Measurements from ENCODE around the gene NTM.
"Not testable (repeated sequence)": the region's sequence is repeated elsewhere in the genome, so short reads cannot be mapped to it uniquely, and the experiment has no call there.

NTM gene

DNA sequence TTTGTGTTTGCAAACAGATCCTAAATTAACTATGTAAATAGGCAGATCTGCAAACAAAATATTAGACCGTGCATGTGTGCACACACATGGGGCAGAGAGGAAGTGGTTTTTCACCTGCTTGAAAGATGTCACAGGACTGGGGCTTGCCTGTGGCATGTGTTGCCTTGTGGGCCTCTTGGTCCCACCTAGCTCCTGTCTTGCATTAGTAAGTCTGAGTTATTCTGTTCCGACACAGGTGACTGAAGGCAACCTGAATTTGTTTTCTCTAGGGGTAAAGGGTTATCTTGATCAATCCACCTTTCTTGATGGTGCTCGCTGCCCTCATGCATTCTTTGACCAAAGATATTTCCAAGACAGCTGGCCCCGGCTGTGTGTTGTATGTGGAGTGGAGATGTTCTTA is 667.5 kb downstream of the NTM start:
- DNase-seq = no peak

DNA sequence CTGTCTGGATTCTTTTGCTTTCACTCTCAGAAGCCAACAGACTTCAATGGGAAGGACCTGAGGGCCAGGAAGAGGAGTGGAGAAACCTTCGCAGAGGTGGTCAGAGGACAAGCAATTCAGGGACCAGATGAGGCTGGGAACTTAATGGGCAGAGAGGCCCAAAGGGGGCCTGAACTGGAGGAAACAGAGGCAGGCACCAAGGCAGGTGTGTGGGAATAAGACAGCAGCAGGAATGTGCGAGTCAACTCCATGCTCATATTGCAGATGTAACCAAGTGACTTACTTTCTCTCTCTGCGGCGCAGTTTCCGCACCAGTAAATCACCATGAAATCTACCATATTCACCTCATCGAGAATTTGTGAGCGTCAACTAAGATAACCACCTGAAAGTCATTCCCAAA is 669.1 kb downstream of the NTM start:
- DNase-seq = no peak

DNA sequence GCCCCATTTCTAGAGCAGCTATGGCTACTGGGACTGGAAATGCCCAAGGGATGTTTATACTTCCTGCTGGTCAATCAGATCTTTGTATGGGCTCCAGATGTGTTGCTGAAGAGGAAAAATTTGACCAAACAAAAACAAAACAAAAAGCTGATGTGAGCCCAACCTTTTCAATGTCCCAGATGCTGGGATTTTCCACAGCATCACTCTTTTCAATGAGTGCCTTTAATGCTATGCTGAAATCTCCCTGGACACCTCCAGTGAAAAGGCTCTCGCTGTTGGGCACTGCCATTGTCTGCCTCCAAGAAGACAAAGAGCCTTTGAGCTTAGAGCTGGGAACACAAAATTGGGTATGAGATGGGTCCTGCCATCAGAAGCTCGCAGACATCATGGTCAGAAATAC is 671.9 kb downstream of the NTM start:
- DNase-seq = no peak

DNA sequence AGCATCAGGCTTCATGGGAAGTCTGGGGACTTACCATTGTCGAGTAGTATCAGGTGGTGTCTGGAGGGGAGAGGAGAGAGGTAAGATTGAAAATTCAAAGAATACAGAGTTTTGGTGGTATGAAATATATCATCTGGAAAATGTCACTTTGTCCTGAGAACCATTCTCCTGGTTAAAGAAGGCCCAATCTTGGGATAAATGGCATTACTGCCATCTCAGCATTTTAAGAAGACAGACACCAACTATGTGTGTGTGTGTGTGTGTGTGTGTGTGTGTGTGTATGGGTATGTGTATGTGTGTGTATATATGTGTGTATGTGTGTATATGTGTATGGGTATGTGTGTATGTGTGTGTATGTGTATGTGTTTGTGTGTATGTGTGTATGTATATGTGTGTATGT is 673.3 kb downstream of the NTM start:
- no peak for DNase-seq

DNA sequence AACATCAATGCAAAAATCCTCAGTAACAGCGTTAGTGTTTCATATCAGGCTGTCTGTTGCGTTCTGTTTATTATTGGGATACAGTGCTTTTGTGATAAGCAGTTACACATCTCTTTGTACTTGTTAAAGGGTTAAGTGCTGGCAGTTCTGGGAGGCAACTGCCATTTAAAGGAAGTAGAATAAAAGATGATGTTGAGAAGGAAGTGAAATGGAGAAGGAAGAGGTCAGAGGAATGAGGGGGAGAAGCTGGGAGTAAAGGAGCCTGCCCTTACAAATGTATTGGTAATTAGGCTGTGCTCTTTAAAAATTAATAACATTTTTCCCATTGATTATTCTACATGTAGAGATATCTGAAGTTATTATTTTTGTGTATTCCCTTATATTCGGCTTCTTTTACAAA is 674.7 kb downstream of the NTM start:
- DNase-seq = no peak

DNA sequence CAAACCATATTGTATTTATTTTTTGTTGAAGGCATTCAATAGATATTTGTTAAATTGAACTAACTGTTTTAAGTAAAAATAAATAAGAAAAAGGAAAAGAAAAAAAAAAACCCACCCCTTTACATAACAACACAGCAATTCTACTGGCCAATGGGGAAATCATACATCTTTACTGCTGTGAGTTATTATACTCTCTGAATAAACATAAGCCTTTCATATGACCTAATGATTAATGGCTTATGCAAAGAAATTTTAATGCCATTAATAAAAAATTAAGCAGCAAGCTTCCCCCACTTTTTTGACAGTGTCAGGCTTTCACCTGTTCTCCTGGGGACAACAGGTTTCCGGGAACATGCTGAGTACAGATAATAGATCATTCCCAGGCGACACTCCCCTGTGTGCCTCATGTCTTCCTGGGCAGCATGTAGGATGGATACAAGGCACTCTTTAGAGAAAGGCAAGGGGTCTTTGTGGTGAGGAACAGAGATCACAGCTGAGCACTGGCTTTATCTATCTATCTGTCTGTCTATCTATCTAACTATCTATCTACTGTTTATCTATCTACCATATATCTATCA is 676.0 kb downstream of the NTM start:
- DNase-seq = no peak

DNA sequence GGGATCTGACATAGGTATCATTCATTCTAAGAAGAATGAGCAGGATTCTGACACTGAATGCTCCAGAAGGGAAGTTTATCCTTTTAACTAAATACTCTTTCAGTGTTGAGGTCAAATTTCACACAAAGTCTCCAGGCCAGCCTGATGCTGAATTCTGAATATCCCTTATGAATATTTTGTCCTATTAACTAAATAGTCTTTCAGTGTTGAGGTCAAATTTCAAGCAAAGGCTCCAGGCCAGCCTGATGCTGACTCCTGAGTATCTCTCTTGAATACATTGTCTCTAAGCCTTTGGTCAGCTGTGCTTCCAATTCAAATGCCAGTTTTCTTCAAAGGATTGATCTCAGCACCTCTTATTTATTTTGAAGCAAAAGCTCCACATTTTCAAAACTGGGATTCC is 676.8 kb downstream of the NTM start:
- DNase-seq = no peak

DNA sequence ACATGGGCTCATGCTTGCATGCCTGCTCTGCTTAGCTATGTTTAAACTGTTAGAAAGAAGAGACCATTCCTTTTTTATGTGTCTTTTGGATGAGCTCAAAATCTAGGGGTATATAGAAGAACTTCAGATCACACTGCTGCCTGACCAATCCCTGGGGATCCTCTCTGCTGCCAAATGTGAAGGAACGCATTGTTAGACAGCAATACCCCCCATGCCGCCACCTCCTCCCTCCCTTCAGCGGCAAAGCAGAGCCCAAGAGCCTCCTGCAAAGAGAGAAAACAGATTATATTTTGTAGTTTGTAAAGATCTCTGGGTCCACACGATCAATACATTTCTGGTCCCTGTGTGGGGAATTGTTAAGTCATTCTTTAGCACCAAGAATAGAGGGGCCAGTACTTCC is 677.6 kb downstream of the NTM start:
- no peak for DNase-seq

DNA sequence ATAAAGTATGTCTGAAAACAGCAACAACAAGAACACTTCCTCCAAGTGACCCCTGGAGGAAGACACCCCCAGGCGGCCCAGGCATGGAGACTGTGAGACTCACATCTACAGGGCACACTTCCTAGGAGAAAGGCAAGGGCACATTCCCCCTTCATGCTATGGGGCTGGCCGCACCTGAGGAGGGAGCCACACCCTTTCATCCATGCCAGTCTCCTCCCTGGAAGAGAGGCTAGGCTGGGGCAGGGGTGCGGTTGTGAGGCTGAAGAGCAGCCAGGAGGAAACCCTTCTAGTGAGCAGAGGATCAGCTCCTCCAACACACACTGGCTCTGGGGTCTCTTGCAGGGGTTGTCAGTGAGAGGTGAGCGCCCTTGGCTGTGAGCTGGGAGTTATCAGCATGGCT is 678.8 kb downstream of the NTM start:
- no peak for DNase-seq

DNA sequence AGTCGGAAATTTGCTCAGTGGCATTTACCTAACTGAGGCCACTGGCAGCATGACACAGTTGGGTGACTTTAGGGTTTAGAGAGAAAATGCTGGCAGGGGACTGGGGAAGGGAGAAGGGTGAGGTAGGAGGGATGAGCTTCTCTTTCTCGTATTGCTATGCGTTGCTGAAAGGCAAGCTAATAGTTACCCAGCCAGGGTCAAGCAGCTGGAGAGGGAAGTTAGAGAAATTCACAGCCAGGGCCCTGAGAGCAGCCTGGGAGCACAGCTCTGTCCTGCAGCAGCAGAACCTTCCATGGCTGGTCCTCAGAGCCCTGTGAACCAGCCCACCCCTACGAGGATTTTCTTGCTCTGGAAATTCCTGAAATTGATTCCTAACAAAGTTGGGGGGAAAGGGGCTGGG is 679.6 kb downstream of the NTM start:
- DNase-seq = no peak

DNA sequence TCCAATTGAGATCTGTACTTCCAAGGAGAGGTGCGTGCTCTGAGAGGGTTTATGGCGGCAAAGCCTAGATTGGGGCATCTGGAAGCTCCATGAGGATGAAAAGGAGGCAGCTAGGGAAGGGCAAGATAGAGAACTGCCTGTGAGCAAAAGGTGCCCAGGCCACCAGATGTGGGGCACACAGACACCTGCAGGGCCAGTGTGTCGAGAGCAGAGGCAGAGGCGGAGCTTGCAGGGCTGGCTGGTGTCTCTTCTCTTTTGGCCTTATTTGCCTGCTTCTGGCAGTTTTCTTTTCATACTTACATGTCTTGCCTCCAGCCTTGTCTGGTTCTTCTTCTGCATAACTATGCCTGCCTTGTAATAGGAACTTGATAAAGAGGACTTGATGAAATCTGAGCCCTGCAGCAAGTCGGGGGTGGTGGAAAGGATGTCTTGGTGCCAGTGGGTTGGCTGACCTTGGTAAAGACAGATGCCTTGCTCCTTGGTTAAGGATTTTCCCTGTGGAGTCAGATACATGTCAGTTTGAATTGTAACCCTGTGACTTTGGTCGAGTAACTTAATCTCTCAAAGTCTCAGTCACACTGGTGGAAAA is 680.3 kb downstream of the NTM start:
- no peak for DNase-seq

DNA sequence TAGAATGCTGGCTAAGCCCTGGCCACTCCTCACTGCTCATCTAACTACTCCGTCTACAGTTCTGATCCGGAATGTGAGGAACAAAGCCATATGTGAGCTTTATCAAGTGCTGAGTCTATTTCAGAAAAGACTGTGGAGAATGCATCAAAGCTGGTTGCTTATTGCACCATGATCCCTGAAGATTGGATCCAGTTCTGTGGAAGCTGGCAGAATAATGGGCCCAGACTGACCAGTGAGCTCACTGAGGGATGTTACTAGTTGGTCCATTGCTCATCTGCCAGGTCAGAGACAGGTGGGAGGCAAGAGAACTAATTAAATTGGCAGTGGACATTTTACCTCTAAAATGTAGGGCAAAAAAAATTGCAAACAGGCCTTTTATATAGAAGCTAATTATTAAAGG is 681.3 kb downstream of the NTM start:
- peak; percentile 86 to 90 for DNase-seq

DNA sequence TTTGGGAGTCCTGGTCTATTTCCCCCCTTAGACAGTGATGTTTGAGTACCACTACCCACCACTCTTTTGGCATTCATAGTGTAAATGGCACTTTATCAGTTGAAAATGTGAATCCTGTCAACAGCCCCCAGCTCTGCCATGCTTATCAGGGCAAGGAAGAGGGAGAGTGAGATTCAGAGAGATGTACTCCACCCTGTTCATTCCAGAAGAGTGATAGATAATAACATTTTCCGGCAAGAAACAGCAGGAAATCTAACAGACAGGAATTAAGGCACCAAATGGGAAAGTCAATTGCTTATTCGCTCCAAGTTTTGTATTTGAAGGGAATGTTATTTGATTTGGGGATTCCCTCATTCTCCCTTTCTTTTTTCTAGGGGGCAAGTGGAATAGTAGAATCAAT is 681.9 kb downstream of the NTM start:
- DNase-seq = no peak

DNA sequence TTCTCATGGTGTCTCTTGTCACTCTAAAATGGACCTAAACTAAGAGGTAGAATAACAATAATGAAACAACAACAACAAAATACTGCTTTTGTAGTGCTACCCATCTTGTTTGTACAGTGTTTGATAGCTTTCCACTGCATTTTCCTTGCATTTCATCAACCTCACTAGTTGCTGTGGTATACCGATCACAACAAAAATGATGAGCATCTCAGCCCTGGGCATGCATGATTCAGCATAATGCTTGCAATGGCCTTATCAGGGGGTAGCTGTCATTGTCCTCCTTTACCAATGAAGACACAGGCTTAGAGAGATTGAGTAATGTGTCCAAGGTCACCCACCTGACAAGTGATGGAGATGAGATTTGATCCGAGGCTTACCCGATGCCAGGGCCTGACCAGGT is 682.5 kb downstream of the NTM start:
- no peak for DNase-seq

DNA sequence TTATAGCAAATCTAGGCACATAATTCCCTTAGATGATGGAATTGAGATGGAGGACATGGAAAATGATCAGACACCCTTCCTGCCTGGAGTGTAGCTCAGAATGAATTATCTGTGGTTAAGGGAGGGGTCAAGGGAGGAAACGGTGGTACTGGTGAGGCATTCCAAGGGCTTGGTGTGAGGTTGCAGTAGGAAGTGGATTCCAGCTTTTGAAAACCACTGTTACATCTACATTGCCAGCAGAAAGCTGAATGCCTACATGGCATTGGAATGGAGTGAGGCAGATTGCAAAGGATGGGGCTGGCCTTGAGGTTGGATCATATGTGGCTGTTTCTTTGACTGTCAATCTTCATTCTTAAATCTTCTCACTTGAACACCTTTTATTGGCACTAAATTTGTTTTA is 684.4 kb downstream of the NTM start:
- DNase-seq = no peak

DNA sequence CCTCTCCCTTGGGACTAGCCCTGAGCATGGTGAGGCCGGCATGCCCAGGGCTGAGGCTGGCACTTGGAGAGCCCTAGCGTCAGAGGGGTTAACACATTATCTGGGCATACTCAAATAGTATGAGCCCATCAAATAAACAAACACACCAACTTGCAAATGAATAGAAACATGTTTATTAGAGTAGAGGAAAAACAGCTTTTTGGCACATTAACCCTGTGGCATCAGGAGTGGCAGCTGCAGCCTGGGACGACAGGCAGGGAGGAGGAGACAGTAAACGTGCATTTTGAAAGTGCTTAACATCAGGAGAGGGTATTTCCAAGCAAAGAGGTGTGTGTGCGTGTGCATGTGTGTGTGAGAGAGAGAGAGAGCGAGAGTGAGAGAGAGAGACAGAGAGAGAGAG is 684.9 kb downstream of the NTM start:
- DNase-seq = peak in 1 of 2 experiments; percentile 60

DNA sequence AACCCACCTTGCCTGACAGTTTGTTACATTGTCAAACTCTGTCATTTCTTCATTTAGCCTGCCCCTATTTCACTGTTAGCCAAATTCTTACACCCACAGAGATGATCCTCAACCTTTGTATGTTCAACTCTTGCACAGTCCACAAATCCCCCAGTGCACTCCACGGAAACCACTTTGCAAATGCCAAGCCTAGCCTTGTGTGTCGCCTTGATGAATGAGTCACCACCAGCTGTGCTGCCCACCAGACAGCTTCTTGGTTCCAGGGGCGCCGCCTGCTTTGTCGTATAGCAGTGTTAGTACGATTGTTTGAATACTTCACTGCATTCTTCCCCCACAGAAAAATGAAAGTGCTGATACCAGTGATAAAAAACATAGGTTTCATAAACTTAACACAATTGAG is 686.3 kb downstream of the NTM start:
- DNase-seq = no peak

DNA sequence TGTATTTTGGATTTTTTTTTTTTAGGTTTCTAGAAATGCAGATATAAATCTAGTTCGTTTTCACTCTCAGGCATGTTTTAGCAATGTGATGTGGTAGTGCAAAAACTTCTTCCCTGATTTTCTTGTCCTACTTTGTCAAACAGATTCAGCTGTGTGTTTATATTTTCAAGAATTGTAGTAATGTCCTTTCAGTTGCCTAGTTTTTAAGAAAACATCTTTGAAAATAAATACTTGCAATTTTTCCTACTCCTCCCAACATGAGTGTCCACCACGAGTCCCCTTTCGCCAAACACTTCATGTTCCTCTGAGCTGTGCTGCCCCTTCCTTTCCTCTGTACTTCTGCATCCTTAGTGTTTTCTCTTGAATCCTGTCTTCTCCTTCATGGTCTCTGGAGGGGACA is 686.9 kb downstream of the NTM start:
- no peak for DNase-seq

DNA sequence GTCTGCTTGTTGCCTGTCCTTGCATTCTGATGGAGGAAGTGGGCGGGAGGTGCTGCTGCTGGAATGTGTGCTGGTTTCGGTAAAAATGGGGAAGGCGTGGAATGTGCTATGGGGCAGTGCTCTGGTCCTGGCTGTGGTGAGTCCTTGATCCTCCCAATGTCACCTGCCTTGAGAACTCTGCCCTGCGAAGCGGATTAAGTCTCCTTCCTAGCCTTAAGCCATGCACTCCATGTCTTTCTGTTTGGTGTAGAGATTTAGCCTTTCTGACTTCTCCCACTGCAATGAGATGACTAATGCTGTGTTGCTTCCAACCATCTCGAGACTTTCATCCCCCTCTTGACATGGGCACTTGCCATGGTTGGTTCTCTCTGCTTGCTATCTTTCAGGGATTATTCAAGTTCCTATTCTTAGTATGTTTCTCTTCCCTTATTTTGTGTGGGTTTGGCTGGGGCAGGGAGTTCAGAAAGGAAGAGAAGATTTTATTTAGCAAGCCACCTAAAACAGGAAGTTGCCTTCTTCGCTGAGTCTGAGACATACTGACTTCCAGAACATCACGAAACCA is 687.9 kb downstream of the NTM start:
- no peak for DNase-seq

DNA sequence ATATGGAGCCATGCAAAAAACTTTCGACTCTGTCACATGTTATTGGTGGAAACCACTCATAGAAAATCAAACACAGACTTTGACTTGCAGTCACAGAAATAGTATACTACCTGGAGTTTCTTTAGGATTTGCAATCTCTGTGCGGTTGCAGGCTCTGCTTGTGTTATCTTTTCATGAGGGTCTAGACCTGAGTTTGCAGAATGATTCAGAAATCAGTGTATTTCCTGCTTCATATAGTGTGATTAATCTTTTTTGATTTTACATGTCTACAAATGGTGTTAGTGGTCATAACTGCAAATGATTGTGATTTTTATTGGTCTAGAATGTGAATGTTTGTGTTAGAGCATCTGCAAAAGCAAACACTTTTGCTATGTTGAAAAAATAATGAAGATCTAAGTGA is 690.2 kb downstream of the NTM start:
- DNase-seq = no peak

DNA sequence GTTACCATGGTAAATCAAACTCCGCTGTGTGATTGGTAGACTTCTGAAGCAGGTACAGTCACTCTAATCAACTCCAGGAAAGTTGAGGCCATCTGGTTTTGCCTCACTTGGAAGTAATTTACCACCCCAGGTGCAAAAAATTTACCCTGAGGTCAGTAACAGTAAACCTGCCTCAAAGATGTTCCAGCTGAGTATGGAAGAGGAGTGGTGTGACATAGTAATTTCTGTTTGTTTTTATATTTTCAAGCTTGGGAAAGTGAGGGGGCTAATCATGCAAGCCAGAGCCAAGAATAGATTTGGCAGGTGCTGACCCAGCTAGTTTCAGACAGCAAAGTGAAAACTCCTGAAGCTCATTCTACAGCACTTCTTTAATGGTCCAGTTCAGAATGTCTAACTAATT is 691.6 kb downstream of the NTM start:
- no peak for DNase-seq

DNA sequence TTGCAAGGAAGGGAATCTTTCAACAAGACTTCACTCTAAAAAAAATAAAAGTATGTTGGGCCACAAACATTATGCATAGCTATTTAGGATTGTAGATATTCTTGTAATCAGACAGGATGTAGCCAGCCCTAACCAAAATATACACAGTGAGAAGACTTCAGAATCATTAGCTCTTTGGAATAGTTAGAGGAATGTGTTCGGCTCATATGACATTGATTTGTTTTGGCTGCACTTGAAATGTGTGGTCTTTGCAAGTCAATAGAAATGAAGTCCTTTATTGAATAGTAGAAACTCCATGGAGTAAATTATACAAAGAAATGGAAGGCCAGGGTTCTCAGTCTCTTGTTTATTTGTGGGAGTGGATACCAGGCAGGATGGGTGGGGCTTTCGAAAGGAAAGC is 692.1 kb downstream of the NTM start:
- DNase-seq = no peak

DNA sequence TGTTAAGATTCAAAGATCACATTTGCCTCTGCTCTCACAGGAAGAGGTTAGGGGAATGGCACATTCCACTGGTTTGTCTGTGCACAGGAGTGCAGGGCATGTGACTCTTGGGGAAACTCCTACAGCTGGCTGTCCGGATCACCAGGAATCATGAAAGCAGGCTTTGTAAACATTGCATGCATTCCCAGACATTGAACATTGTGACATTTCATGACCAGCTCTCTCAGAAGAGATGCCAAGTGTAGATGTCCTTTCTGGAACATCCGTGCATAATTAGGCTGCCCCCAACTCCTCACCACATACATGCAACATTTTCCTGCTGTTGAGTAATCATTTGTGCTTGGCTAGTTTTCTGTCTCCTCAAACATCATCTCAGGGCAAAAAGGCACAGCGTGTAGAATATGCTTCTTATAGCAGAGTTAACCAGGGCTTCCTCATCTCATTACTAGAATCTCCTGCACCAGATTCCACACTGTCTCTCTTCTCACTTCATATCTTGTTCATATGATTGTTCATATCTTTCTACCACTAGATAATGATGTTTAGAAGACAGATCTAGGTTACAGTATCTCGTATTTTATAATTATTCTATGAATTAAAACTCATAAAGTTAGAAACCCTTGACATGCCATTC is 694.7 kb downstream of the NTM start:
- DNase-seq = no peak

DNA sequence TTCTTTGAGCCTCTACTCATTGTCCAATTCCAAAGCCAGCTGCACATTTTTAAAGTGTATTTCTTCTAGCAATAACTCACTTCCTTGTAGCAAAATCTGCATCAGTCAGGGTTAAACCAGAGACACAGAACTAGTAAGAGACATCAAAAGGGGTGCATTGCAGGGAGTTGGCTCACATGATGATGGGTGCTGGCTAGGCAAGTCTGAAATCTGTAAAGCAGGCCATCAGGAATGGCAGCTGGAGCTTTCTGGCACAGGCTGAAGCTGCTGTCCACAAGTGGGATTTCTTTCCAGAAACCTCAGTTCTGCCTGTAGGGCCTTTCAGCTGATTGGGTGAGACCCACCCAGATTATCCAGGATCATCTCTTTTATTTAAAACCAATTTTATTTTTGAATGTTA is 698.1 kb downstream of the NTM start:
- DNase-seq = no peak

DNA sequence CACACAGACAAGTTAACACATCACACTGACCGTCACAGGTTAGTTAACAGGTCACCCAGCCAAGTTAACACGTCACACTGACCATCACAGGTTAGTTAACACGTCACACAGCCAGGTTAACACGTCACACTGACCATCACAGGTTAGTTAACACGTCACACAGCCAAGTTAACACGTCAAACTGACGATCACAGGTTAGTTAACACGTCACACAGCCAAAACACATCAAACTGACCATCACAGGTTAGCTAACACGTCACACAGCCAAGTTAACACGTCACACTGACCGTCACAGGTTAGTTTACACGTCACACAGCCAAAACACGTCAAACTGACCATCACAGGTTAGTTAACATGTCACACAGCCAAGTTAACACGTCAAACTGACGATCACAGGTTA is 699.2 kb downstream of the NTM start:
- not testable (repeated sequence) for DNase-seq

Data from cerebellar nuclear complex (tissue), 1 donor.